Tibial nerve (tissue), 4 donors: ENCODE results near the gene ZNF644.

Source experiments
- EP300 ChIP-seq, 2 donors: sonication (generic); formaldehyde crosslinking; IDR thresholded peaks; one replicate each; pipeline ENCODE4 v1.6.1; 2017; ENCODE audit warnings: antibody characterized with exemption in 2 of 2, mild to moderate bottlenecking in 1 of 2
- POLR2A ChIP-seq, 2 donors: fragments of 450-650 bp; IDR thresholded peaks; one replicate each; pipeline ENCODE4 v1.6.1; 2017; ENCODE audit warnings: antibody characterized with exemption in 2 of 2, mild to moderate bottlenecking in 2 of 2, moderate library complexity in 2 of 2
- TF ChIP-seq, protein P1 (sequence below), 5 experiments: fragments of 200-600 bp in 3 of 5; fragments of 450-650 bp in 2 of 5; sonication (generic) in 3 of 5; IDR thresholded peaks; one replicate each; pipeline ENCODE4 v1.5.1; 2016 to 2019; ENCODE audit warnings: antibody characterized with exemption in 5 of 5, mild to moderate bottlenecking in 3 of 5, moderate library complexity in 2 of 5

- TF ChIP-seq, protein P1, sequence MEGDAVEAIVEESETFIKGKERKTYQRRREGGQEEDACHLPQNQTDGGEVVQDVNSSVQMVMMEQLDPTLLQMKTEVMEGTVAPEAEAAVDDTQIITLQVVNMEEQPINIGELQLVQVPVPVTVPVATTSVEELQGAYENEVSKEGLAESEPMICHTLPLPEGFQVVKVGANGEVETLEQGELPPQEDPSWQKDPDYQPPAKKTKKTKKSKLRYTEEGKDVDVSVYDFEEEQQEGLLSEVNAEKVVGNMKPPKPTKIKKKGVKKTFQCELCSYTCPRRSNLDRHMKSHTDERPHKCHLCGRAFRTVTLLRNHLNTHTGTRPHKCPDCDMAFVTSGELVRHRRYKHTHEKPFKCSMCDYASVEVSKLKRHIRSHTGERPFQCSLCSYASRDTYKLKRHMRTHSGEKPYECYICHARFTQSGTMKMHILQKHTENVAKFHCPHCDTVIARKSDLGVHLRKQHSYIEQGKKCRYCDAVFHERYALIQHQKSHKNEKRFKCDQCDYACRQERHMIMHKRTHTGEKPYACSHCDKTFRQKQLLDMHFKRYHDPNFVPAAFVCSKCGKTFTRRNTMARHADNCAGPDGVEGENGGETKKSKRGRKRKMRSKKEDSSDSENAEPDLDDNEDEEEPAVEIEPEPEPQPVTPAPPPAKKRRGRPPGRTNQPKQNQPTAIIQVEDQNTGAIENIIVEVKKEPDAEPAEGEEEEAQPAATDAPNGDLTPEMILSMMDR (IDR thresholded peaks at IDR 0.05) = no peak
- TF ChIP-seq EP300 (IDR thresholded peaks at IDR 0.05) = no peak
- no peak for TF ChIP-seq POLR2A (IDR thresholded peaks at IDR 0.05)
Observed at GRCh38 chr1:91024481-91025119, 2.8 kb upstream of the ZNF644 start.
